ENCODE measurements around the gene SHISAL2A.

Gene SHISAL2A

GRCh38 chr1:52659356-52659755, 26.4 kb downstream of the SHISAL2A start:
- Histone ChIP-seq H3K27ac (replicated peaks; ENCODE audit: low read length) (no peak overlapping the region), H3K4me2 (ENCODE audit: insufficient read depth, low read length, poor library complexity, severe bottlenecking) (no peak overlapping the region), H2AK5ac (ENCODE audit: low read depth, low read length) (no peak overlapping the region), H3K4ac (ENCODE audit: low read length) (no peak overlapping the region), H3K9me3 (replicated peaks in 1 of 2; ENCODE audit: control insufficient read depth in 2 of 2, insufficient read depth in 1 of 2, low read depth in 1 of 2, low read length in 2 of 2) (no peaks in the 10 kb centered on the region), H3K14ac (ENCODE audit: low read length) (no peak overlapping the region), H3K79me1 (ENCODE audit: low read depth, low read length) (no peaks in the 10 kb centered on the region), H2BK15ac (ENCODE audit: low read length) (no peak overlapping the region), H2AFZ (ENCODE audit: low read length) (peak overlapping the region; percentile 67), H3K36me3 (replicated peaks in 1 of 2; ENCODE audit: control insufficient read depth in 2 of 2, insufficient read depth in 2 of 2, low read length in 2 of 2) (no peaks in the 10 kb centered on the region), H3K9ac (ENCODE audit: low read depth, low read length, poor library complexity) (no peak overlapping the region), H3K4me1 (ENCODE audit: control insufficient read depth in 2 of 2, insufficient read depth in 1 of 2, low read depth in 1 of 2, low read length in 2 of 2) (peaks cover 13 to 25% of the 10 kb centered on the region in 2 donors), H2BK12ac (ENCODE audit: low read length) (no peak overlapping the region), H3K27me3 (ENCODE audit: control insufficient read depth in 3 of 3, insufficient read depth in 3 of 3, low read depth in 1 of 3, low read length in 3 of 3) (no peaks in the 10 kb centered on the region), H4K8ac (ENCODE audit: low read depth, low read length) (no peak overlapping the region), H4K91ac (ENCODE audit: low read depth, low read length, poor library complexity) (no peak overlapping the region), H3K4me3 (ENCODE audit: low read length in 2 of 2) (no peak overlapping the region), H2BK120ac (ENCODE audit: low read depth, low read length) (no peak overlapping the region), H3K23ac (ENCODE audit: low read depth, low read length, poor library complexity) (no peak overlapping the region), H2BK5ac (ENCODE audit: low read length) (no peak overlapping the region), H3K18ac (ENCODE audit: low read length) (no peak overlapping the region)
- DNase-seq (ENCODE audit: low spot score), result no peak
- no CpG with 5 or more reads among the region's 3 CpGs for WGBS, 2 donors (ENCODE audit: extremely low coverage in 2 of 2, insufficient read length in 2 of 2, insufficient replicate concordance in 1 of 2)

- no peak overlapping the region for H2BK120ac ChIP-seq (ENCODE audit: low read depth, low read length)
- H3K4me3 ChIP-seq (ENCODE audit: low read length in 2 of 2), result no peak overlapping the region
- DNase-seq (ENCODE audit: low spot score), result no peak
Measured at GRCh38 chr1:52659851-52660596, 27.1 kb downstream of the SHISAL2A start.

GRCh38 chr1:52660807-52661206, 27.8 kb downstream of the SHISAL2A start:
- Histone ChIP-seq H4K8ac (ENCODE audit: low read depth, low read length) (no peak overlapping the region), H2BK5ac (ENCODE audit: low read length) (no peak overlapping the region), H3K27me3 (ENCODE audit: control insufficient read depth in 3 of 3, insufficient read depth in 3 of 3, low read depth in 1 of 3, low read length in 3 of 3) (no peaks in the 10 kb centered on the region), H2AK5ac (ENCODE audit: low read depth, low read length) (no peak overlapping the region), H4K91ac (ENCODE audit: low read depth, low read length, poor library complexity) (no peak overlapping the region), H3K14ac (ENCODE audit: low read length) (no peak overlapping the region), H3K4me2 (ENCODE audit: insufficient read depth, low read length, poor library complexity, severe bottlenecking) (no peak overlapping the region), H3K18ac (ENCODE audit: low read length) (no peak overlapping the region), H3K36me3 (replicated peaks in 1 of 2; ENCODE audit: control insufficient read depth in 2 of 2, insufficient read depth in 2 of 2, low read length in 2 of 2) (no peaks in the 10 kb centered on the region), H3K4ac (ENCODE audit: low read length) (no peak overlapping the region), H2AFZ (ENCODE audit: low read length) (peak overlapping the region; percentile 67), H2BK15ac (ENCODE audit: low read length) (no peak overlapping the region), H3K9ac (ENCODE audit: low read depth, low read length, poor library complexity) (no peak overlapping the region), H3K27ac (replicated peaks; ENCODE audit: low read length) (no peak overlapping the region), H3K4me3 (ENCODE audit: low read length in 2 of 2) (no peak overlapping the region), H3K23ac (ENCODE audit: low read depth, low read length, poor library complexity) (no peak overlapping the region), H2BK120ac (ENCODE audit: low read depth, low read length) (no peak overlapping the region), H3K4me1 (ENCODE audit: control insufficient read depth in 2 of 2, insufficient read depth in 1 of 2, low read depth in 1 of 2, low read length in 2 of 2) (peaks cover 13 to 33% of the 10 kb centered on the region in 2 donors), H3K79me1 (ENCODE audit: low read depth, low read length) (no peaks in the 10 kb centered on the region), H3K9me3 (replicated peaks in 1 of 2; ENCODE audit: control insufficient read depth in 2 of 2, insufficient read depth in 1 of 2, low read depth in 1 of 2, low read length in 2 of 2) (no peaks in the 10 kb centered on the region), H2BK12ac (ENCODE audit: low read length) (no peak overlapping the region)
- no peak for DNase-seq (ENCODE audit: low spot score)
- no CpG with 5 or more reads among the region's 3 CpGs for WGBS, 2 donors (ENCODE audit: extremely low coverage in 2 of 2, insufficient read length in 2 of 2, insufficient replicate concordance in 1 of 2)

More at GRCh38 chr1:52659851-52660596, 27.1 kb downstream of the SHISAL2A start:
- H3K4ac ChIP-seq (ENCODE audit: low read length), result no peak overlapping the region
- H3K27ac ChIP-seq (replicated peaks; ENCODE audit: low read length), result no peak overlapping the region
- no peak overlapping the region for H4K8ac ChIP-seq (ENCODE audit: low read depth, low read length)
- no peak overlapping the region for H3K9ac ChIP-seq (ENCODE audit: low read depth, low read length, poor library complexity)
- H2BK5ac ChIP-seq (ENCODE audit: low read length), result no peak overlapping the region
- peak overlapping the region; percentile 67 for H2AFZ ChIP-seq (ENCODE audit: low read length)
- no CpG with 5 or more reads among the region's 13 CpGs for WGBS, 2 donors (ENCODE audit: extremely low coverage in 2 of 2, insufficient read length in 2 of 2, insufficient replicate concordance in 1 of 2)
- H3K23ac ChIP-seq (ENCODE audit: low read depth, low read length, poor library complexity), result no peak overlapping the region
- H2BK12ac ChIP-seq (ENCODE audit: low read length), result no peak overlapping the region
- H3K14ac ChIP-seq (ENCODE audit: low read length), result no peak overlapping the region
- no peak overlapping the region for H4K91ac ChIP-seq (ENCODE audit: low read depth, low read length, poor library complexity)
- peaks cover 13 to 25% of the 10 kb centered on the region in 2 donors for H3K4me1 ChIP-seq (ENCODE audit: control insufficient read depth in 2 of 2, insufficient read depth in 1 of 2, low read depth in 1 of 2, low read length in 2 of 2)
- no peak overlapping the region for H2AK5ac ChIP-seq (ENCODE audit: low read depth, low read length)
- no peaks in the 10 kb centered on the region for H3K27me3 ChIP-seq (ENCODE audit: control insufficient read depth in 3 of 3, insufficient read depth in 3 of 3, low read depth in 1 of 3, low read length in 3 of 3)
- H3K9me3 ChIP-seq (replicated peaks in 1 of 2; ENCODE audit: control insufficient read depth in 2 of 2, insufficient read depth in 1 of 2, low read depth in 1 of 2, low read length in 2 of 2), result no peaks in the 10 kb centered on the region
- no peaks in the 10 kb centered on the region for H3K36me3 ChIP-seq (replicated peaks in 1 of 2; ENCODE audit: control insufficient read depth in 2 of 2, insufficient read depth in 2 of 2, low read length in 2 of 2)
- H3K18ac ChIP-seq (ENCODE audit: low read length), result peak overlapping the region; percentile 41
- H3K79me1 ChIP-seq (ENCODE audit: low read depth, low read length), result no peaks in the 10 kb centered on the region
- H2BK15ac ChIP-seq (ENCODE audit: low read length), result no peak overlapping the region
- H3K4me2 ChIP-seq (ENCODE audit: insufficient read depth, low read length, poor library complexity, severe bottlenecking), result no peak overlapping the region

GRCh38 chr1:52662645-52663313, 29.8 kb downstream of the SHISAL2A start:
- H3K4me3 ChIP-seq (ENCODE audit: low read length in 2 of 2), result peak overlapping the region in 1 of 2 donors; percentile 26
- no CpG with 5 or more reads among the region's 13 CpGs for WGBS, 2 donors (ENCODE audit: extremely low coverage in 2 of 2, insufficient read length in 2 of 2, insufficient replicate concordance in 1 of 2)
- H3K14ac ChIP-seq (ENCODE audit: low read length), result no peak overlapping the region
- no peaks in the 10 kb centered on the region for H3K79me1 ChIP-seq (ENCODE audit: low read depth, low read length)
- H3K4me1 ChIP-seq (ENCODE audit: control insufficient read depth in 2 of 2, insufficient read depth in 1 of 2, low read depth in 1 of 2, low read length in 2 of 2), result peaks cover 15 to 37% of the 10 kb centered on the region in 2 donors
- H3K27me3 ChIP-seq (ENCODE audit: control insufficient read depth in 3 of 3, insufficient read depth in 3 of 3, low read depth in 1 of 3, low read length in 3 of 3), result no peaks in the 10 kb centered on the region
- no peak overlapping the region for H3K4ac ChIP-seq (ENCODE audit: low read length)
- no peak overlapping the region for H4K8ac ChIP-seq (ENCODE audit: low read depth, low read length)
- no peaks in the 10 kb centered on the region for H3K9me3 ChIP-seq (replicated peaks in 1 of 2; ENCODE audit: control insufficient read depth in 2 of 2, insufficient read depth in 1 of 2, low read depth in 1 of 2, low read length in 2 of 2)
- no peak overlapping the region for H2AK5ac ChIP-seq (ENCODE audit: low read depth, low read length)
- no peak overlapping the region for H2BK120ac ChIP-seq (ENCODE audit: low read depth, low read length)
- H3K18ac ChIP-seq (ENCODE audit: low read length), result peak overlapping the region; percentile 93
- peak overlapping the region; percentile 83 for H2AFZ ChIP-seq (ENCODE audit: low read length)
- no peak overlapping the region for H2BK15ac ChIP-seq (ENCODE audit: low read length)
- H3K23ac ChIP-seq (ENCODE audit: low read depth, low read length, poor library complexity), result no peak overlapping the region
- H3K9ac ChIP-seq (ENCODE audit: low read depth, low read length, poor library complexity), result no peak overlapping the region
- no peak overlapping the region for H4K91ac ChIP-seq (ENCODE audit: low read depth, low read length, poor library complexity)
- peak; percentile 81 for DNase-seq (ENCODE audit: low spot score)
- no peak overlapping the region for H2BK12ac ChIP-seq (ENCODE audit: low read length)
- H2BK5ac ChIP-seq (ENCODE audit: low read length), result peak overlapping the region; percentile 39
- peak overlapping the region; percentile 52 for H3K4me2 ChIP-seq (ENCODE audit: insufficient read depth, low read length, poor library complexity, severe bottlenecking)
- H3K36me3 ChIP-seq (replicated peaks in 1 of 2; ENCODE audit: control insufficient read depth in 2 of 2, insufficient read depth in 2 of 2, low read length in 2 of 2), result no peaks in the 10 kb centered on the region
- peak overlapping the region; percentile 97 for H3K27ac ChIP-seq (replicated peaks; ENCODE audit: low read length)

Data from neuronal stem cell (in vitro differentiated cells).